Neural progenitor cell (in vitro differentiated cells): Measurements from ENCODE around the gene SPOP. TPM values are rescaled to one million over a fixed set of nuclear protein-coding genes. Genes with fewer than 3 reads are reported as not detected.

ENCODE experiments used
- DNase-seq: peaks from one replicate; pipeline ENCODE4 v3.0.0-alpha.2; 2016; ENCODE audit warnings: low spot score
- H2AFZ ChIP-seq: fragments of 200-600 bp; sonication (generic); replicated peaks from 2 replicates; pipeline ENCODE4 v1.6.1; 2016; ENCODE audit warnings: antibody characterized with exemption
- H3F3A ChIP-seq: fragments of 200-600 bp; sonication (generic); 2 replicates; pipeline ENCODE4 v1.6.1; 2016; ENCODE audit warnings: antibody characterized with exemption, low read depth
- H3K27ac ChIP-seq: fragments of 200-600 bp; sonication (generic); 2 replicates; pipeline ENCODE4 v1.5.1; 2016; ENCODE audit warnings: mild to moderate bottlenecking
- H3K27me3 ChIP-seq: fragments of 200-600 bp; sonication (generic); 2 replicates; pipeline ENCODE4 v1.6.1; 2016; ENCODE audit warnings: mild to moderate bottlenecking, moderate library complexity
- H3K36me3 ChIP-seq: fragments of 200-600 bp; sonication (generic); 2 replicates; pipeline ENCODE4 v1.5.1; 2016
- H3K4me1 ChIP-seq: fragments of 200-600 bp; sonication (generic); 2 replicates; pipeline ENCODE4 v1.6.1; 2016; ENCODE audit warnings: mixed run types
- H3K4me2 ChIP-seq: fragments of 200-600 bp; sonication (generic); 2 replicates; pipeline ENCODE4 v1.6.1; 2016
- H3K4me3 ChIP-seq: fragments of 200-600 bp; sonication (generic); 2 replicates; pipeline ENCODE4 v1.5.1; 2016
- H3K79me2 ChIP-seq: fragments of 200-600 bp; sonication (generic); 2 replicates; pipeline ENCODE4 v1.6.1; 2016; ENCODE audit warnings: low read depth
- H3K9ac ChIP-seq: fragments of 200-600 bp; sonication (generic); 2 replicates; pipeline ENCODE4 v1.6.1; 2016
- H3K9me3 ChIP-seq: fragments of 200-600 bp; sonication (generic); 2 replicates; pipeline ENCODE4 v1.5.1; 2016; ENCODE audit warnings: low read depth
- H4K20me1 ChIP-seq: fragments of 200-600 bp; sonication (generic); 2 replicates; pipeline ENCODE4 v1.6.1; 2016; ENCODE audit warnings: low read depth
- H3K27ac Mint-ChIP-seq: 3 replicates; pipeline ENCODE4 v1.8.0; 2021; ENCODE audit warnings: mixed read lengths
- H3K27me3 Mint-ChIP-seq: 2 replicates; pipeline ENCODE4 v1.8.0; 2022; ENCODE audit warnings: low read depth, mild to moderate bottlenecking, inconsistent platforms, moderate library complexity, mixed read lengths; ENCODE audit not compliant: insufficient read depth
- H3K36me3 Mint-ChIP-seq: 3 replicates; pipeline ENCODE4 v1.8.0; 2021; ENCODE audit warnings: mixed read lengths
- H3K4me1 Mint-ChIP-seq: 3 replicates; pipeline ENCODE4 v1.8.0; 2021; ENCODE audit warnings: mixed read lengths
- H3K4me3 Mint-ChIP-seq: 3 replicates; pipeline ENCODE4 v1.8.0; 2021; ENCODE audit warnings: mild to moderate bottlenecking, moderate library complexity, mixed read lengths
- H3K9me3 Mint-ChIP-seq: 3 replicates; pipeline ENCODE4 v1.8.0; 2020; ENCODE audit warnings: mixed read lengths
- EZH2 ChIP-seq: fragments of 200-600 bp; sonication (generic); IDR thresholded peaks from 2 replicates; pipeline ENCODE4 v1.6.1; 2017; ENCODE audit warnings: antibody characterized with exemption, mild to moderate bottlenecking, moderate library complexity
- EZH2phosphoT487 ChIP-seq: fragments of 200-600 bp; sonication (generic); IDR thresholded peaks from 2 replicates; pipeline ENCODE4 v1.6.1; 2017; ENCODE audit warnings: antibody characterized with exemption
- total RNA-seq: library from RNA; depleted of rRNA; stranded (reverse); fragments of >200 nt; gene quantifications from 2 replicates; pipeline ENCODE4 v1.2.3, GENCODE V29; 2015; ENCODE audit warnings: low replicate concordance
- TF ChIP-seq, protein P1 (sequence below): fragments of 200-600 bp; sonication (generic); IDR thresholded peaks from 2 replicates; pipeline ENCODE4 v1.5.1; 2017; ENCODE audit warnings: antibody characterized with exemption, mild to moderate bottlenecking

SPOP gene
- total RNA-seq, 1 donor from 2014 or later: 40.3 TPM

DNA sequence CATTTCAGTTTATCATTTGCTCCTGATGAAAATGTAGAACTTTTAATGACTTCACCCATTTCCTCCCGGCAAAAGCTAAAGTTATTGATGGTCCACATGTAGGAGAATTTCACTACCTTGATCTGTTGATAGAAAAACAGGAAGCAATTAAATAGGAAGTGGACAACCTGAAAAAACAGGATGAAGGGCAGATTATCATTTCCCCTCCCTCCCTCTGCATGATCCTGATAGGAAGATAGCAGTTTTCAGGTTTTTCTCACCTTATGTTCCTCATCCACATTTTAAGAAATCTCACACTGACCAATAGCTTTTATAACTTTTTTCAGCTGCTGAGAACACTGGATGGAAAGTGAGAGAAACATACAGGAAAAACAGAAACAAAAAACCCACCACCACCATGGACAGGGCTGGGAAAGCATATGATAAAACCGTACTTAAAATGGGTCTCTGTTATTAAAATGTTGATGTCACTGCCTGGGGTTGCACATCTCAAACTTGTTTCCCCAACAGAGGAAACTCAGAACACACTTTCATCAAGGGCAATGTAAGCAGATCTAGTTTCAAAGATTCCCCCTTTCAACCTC lies 55.9 kb downstream of the SPOP start:
- Histone ChIP-seq H3K4me3 (no peak overlapping the region), H3K27ac (no peak overlapping the region), H4K20me1 (peaks cover 24% of the 10 kb centered on the region), H3K79me2 (peaks cover 36% of the 10 kb centered on the region), H3K9me3 (no peaks in the 10 kb centered on the region), H3K36me3 (no peaks in the 10 kb centered on the region), H3K4me2 (no peak overlapping the region), H3K27me3 (no peaks in the 10 kb centered on the region), H3K4me1 (no peaks in the 10 kb centered on the region), H2AFZ (no peak overlapping the region), H3K9ac (no peak overlapping the region), H3F3A (no peaks in the 10 kb centered on the region)
- Mint-ChIP-seq H3K27ac (no peak overlapping the region), H3K4me1 (no peaks in the 10 kb centered on the region), H3K36me3 (peaks cover 24% of the 10 kb centered on the region), H3K4me3 (no peak overlapping the region), H3K9me3 (no peaks in the 10 kb centered on the region), H3K27me3 (no peaks in the 10 kb centered on the region)
- no peak for DNase-seq
- TF ChIP-seq, protein P1, sequence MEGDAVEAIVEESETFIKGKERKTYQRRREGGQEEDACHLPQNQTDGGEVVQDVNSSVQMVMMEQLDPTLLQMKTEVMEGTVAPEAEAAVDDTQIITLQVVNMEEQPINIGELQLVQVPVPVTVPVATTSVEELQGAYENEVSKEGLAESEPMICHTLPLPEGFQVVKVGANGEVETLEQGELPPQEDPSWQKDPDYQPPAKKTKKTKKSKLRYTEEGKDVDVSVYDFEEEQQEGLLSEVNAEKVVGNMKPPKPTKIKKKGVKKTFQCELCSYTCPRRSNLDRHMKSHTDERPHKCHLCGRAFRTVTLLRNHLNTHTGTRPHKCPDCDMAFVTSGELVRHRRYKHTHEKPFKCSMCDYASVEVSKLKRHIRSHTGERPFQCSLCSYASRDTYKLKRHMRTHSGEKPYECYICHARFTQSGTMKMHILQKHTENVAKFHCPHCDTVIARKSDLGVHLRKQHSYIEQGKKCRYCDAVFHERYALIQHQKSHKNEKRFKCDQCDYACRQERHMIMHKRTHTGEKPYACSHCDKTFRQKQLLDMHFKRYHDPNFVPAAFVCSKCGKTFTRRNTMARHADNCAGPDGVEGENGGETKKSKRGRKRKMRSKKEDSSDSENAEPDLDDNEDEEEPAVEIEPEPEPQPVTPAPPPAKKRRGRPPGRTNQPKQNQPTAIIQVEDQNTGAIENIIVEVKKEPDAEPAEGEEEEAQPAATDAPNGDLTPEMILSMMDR: no peak
- TF ChIP-seq EZH2 (no peak), EZH2phosphoT487 (no peak)

- H3K36me3 ChIP-seq: no peaks in the 10 kb centered on the region
- TF ChIP-seq, protein P1: no peak
- TF ChIP-seq EZH2: no peak
- no peak for TF ChIP-seq EZH2phosphoT487
- no peak overlapping the region for H3K4me2 ChIP-seq
- no peak for DNase-seq
- no peaks in the 10 kb centered on the region for H3K9me3 ChIP-seq
- H4K20me1 ChIP-seq: peaks cover 24% of the 10 kb centered on the region
- Mint-ChIP-seq H3K9me3 (no peaks in the 10 kb centered on the region), H3K27ac (no peak overlapping the region), H3K36me3 (peaks cover 24% of the 10 kb centered on the region), H3K4me3 (no peak overlapping the region), H3K27me3 (no peaks in the 10 kb centered on the region), H3K4me1 (no peaks in the 10 kb centered on the region)
- peaks cover 30% of the 10 kb centered on the region for H3K79me2 ChIP-seq
- H2AFZ ChIP-seq: no peak overlapping the region
- H3K4me1 ChIP-seq: no peaks in the 10 kb centered on the region
- no peaks in the 10 kb centered on the region for H3F3A ChIP-seq
- no peak overlapping the region for H3K27ac ChIP-seq
- H3K9ac ChIP-seq: no peak overlapping the region
- no peaks in the 10 kb centered on the region for H3K27me3 ChIP-seq
- H3K4me3 ChIP-seq: no peak overlapping the region
Measured at GRCh38 chr17:49621420-49621819, 56.5 kb downstream of the SPOP start.

- Histone ChIP-seq H3K27ac (no peak overlapping the region), H3K4me2 (no peak overlapping the region), H4K20me1 (peaks cover 21% of the 10 kb centered on the region), H3K79me2 (peaks cover 7% of the 10 kb centered on the region), H3K4me1 (no peaks in the 10 kb centered on the region), H3K9ac (no peak overlapping the region), H3F3A (no peaks in the 10 kb centered on the region), H3K27me3 (no peaks in the 10 kb centered on the region), H2AFZ (no peak overlapping the region), H3K4me3 (no peak overlapping the region), H3K36me3 (no peaks in the 10 kb centered on the region), H3K9me3 (no peaks in the 10 kb centered on the region)
- no peak overlapping the region for H3K27ac Mint-ChIP-seq
- no peaks in the 10 kb centered on the region for H3K4me1 Mint-ChIP-seq
- H3K4me3 Mint-ChIP-seq: no peak overlapping the region
- TF ChIP-seq, protein P1: no peak
- TF ChIP-seq EZH2phosphoT487 (no peak), EZH2 (no peak)
- H3K36me3 Mint-ChIP-seq: peaks cover 30% of the 10 kb centered on the region
- H3K27me3 Mint-ChIP-seq: no peaks in the 10 kb centered on the region
- DNase-seq: no peak
- H3K9me3 Mint-ChIP-seq: no peaks in the 10 kb centered on the region
Measured at GRCh38 chr17:49618028-49618611, 59.8 kb downstream of the SPOP start.
